Measurements from ENCODE around the gene SLC4A1. TPM values are rescaled to one million over a fixed set of nuclear protein-coding genes. Genes with fewer than 3 reads are reported as not detected.

Gene SLC4A1
- total RNA-seq, 1 experiment from 2014 or later, result not detected

DNA sequence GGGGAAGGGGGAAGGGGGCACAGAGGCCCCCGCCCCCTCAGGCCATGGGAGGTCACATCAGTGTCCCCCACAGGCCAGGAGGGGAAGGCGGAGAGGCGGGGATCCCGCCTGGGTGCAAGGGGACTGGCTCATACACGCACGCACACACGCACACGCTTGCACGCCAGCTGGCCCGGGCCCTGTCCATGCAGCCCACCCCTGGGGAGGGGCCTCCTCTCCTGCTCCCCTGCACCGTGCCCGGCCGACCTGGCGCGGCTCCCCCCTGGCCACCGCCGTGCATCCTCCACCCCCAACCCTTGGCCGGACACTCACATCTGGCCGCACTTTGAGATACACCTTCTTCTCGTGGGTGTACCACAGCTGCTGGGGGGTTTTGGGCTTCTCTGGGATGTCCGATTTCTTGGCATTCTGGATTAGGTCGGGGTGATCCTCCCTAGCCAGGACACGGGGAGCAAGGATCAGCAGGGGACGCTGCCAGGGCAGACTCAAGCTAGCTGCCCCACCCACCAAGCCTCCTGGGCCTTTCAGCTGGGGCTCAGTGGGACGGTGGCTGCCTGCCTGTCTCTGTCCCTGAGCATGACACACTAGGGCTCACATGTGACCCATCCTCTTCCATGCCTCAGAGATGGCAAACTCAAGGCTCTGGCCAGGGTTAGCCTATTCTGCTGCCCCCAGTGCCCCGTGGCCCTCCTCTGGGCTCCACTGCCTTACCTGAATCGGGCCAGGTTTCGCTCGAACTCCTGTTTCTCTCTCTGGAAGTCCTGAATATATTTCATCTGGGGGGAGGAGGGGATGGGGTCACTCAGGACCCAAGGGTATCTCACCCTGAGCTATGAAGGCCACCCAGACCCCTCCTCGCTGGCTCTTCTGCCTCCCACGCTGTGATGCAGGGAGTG, 55.2 kb downstream of the SLC4A1 start (continued):
- TF ChIP-seq, protein P1, sequence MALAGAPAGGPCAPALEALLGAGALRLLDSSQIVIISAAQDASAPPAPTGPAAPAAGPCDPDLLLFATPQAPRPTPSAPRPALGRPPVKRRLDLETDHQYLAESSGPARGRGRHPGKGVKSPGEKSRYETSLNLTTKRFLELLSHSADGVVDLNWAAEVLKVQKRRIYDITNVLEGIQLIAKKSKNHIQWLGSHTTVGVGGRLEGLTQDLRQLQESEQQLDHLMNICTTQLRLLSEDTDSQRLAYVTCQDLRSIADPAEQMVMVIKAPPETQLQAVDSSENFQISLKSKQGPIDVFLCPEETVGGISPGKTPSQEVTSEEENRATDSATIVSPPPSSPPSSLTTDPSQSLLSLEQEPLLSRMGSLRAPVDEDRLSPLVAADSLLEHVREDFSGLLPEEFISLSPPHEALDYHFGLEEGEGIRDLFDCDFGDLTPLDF (CRISPR knock-in tag; IDR thresholded peaks at IDR 0.05), result no peak
- TF ChIP-seq FOXP1 (CRISPR knock-in tag; IDR thresholded peaks at IDR 0.05; ENCODE audit: borderline replicate concordance) (no peak), ZNF396 (CRISPR knock-in tag; IDR thresholded peaks at IDR 0.05; ENCODE audit: borderline replicate concordance) (no peak), HMGA2 (CRISPR knock-in tag; IDR thresholded peaks at IDR 0.05) (no peak), IRF2 (CRISPR knock-in tag; IDR thresholded peaks at IDR 0.05; ENCODE audit: borderline replicate concordance, low read depth) (no peak), ZNF219 (CRISPR knock-in tag; IDR thresholded peaks at IDR 0.05; ENCODE audit: borderline replicate concordance) (no peak), TEAD4 (CRISPR knock-in tag; IDR thresholded peaks at IDR 0.05) (no peak), ETV6 (CRISPR knock-in tag; IDR thresholded peaks at IDR 0.05) (no peak)
- TF ChIP-seq, protein P2, sequence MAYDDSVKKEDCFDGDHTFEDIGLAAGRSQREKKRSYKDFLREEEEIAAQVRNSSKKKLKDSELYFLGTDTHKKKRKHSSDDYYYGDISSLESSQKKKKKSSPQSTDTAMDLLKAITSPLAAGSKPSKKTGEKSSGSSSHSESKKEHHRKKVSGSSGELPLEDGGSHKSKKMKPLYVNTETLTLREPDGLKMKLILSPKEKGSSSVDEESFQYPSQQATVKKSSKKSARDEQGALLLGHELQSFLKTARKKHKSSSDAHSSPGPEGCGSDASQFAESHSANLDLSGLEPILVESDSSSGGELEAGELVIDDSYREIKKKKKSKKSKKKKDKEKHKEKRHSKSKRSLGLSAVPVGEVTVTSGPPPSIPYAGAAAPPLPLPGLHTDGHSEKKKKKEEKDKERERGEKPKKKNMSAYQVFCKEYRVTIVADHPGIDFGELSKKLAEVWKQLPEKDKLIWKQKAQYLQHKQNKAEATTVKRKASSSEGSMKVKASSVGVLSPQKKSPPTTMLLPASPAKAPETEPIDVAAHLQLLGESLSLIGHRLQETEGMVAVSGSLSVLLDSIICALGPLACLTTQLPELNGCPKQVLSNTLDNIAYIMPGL (CRISPR knock-in tag; IDR thresholded peaks at IDR 0.05), result no peak
- TF ChIP-seq, protein P3, sequence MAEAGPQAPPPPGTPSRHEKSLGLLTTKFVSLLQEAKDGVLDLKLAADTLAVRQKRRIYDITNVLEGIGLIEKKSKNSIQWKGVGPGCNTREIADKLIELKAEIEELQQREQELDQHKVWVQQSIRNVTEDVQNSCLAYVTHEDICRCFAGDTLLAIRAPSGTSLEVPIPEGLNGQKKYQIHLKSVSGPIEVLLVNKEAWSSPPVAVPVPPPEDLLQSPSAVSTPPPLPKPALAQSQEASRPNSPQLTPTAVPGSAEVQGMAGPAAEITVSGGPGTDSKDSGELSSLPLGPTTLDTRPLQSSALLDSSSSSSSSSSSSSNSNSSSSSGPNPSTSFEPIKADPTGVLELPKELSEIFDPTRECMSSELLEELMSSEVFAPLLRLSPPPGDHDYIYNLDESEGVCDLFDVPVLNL (CRISPR knock-in tag; IDR thresholded peaks at IDR 0.05; ENCODE audit: borderline replicate concordance, low read depth), result no peak

DNA sequence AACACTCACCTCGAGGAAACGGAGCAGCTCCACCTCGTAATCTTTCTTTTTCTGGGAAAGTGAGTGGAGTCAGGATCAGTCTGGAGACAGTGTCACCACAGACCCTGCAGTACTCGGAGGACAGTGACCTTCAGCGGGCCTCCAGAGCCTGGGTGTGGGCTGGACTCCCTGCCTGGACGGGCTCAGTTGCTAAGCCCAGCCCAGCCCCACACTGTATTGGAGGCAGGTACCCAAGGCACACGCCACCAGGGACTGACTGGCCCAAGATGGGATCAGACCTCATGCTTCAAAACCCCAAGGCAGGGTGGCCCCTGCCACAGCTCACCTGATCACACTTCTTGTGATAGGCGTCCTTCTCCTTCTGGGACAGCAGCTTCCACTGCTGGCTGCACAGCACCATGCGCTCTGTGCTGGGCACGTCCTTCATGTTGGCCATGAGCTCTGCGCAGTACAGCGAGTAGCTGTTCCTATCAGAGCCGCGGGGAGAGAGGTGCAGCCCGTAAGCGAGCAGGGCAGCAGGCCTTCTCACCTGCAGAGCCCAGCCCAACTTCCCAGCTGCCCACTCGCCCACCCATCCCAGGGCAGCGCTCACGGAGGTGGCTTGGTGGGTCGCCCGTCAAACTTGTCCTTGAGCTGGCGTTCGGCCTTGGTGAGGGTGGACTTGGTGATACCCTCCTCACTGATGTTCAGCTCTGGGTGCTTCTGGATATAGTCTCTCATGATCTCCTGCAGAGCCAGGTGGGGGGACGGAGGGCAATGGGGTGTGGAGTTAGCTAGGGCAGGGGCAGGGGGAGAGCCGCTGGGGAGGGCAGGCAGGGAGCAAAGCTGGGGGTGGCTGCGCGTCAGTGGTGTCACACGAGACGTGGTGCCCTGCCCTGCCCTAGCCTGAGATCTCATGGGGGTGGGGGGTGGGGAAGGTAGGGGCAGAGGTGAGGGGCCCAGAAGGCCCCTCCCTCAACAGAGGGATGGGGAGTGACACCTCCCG, 56.4 kb downstream of the SLC4A1 start:
- POLR2A ChIA-PET, result interaction anchor here (0.6 to 2.6 kb wide), 3 partner anchors 10 to 48 kb away, joined by 3 to 13 read pairs (median 3); no protein-coding TSS in a partner anchor
- TF ChIP-seq, protein P4, sequence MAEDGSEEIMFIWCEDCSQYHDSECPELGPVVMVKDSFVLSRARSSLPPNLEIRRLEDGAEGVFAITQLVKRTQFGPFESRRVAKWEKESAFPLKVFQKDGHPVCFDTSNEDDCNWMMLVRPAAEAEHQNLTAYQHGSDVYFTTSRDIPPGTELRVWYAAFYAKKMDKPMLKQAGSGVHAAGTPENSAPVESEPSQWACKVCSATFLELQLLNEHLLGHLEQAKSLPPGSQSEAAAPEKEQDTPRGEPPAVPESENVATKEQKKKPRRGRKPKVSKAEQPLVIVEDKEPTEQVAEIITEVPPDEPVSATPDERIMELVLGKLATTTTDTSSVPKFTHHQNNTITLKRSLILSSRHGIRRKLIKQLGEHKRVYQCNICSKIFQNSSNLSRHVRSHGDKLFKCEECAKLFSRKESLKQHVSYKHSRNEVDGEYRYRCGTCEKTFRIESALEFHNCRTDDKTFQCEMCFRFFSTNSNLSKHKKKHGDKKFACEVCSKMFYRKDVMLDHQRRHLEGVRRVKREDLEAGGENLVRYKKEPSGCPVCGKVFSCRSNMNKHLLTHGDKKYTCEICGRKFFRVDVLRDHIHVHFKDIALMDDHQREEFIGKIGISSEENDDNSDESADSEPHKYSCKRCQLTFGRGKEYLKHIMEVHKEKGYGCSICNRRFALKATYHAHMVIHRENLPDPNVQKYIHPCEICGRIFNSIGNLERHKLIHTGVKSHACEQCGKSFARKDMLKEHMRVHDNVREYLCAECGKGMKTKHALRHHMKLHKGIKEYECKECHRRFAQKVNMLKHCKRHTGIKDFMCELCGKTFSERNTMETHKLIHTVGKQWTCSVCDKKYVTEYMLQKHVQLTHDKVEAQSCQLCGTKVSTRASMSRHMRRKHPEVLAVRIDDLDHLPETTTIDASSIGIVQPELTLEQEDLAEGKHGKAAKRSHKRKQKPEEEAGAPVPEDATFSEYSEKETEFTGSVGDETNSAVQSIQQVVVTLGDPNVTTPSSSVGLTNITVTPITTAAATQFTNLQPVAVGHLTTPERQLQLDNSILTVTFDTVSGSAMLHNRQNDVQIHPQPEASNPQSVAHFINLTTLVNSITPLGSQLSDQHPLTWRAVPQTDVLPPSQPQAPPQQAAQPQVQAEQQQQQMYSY (CRISPR knock-in tag; IDR thresholded peaks at IDR 0.05), result no peak
- 0 out of 2 replicates have a peak, but pooled peaks have one; percentile 26 for TF ChIP-seq FOXP1 (CRISPR knock-in tag; IDR thresholded peaks at IDR 0.05; ENCODE audit: borderline replicate concordance)
- CTCF ChIA-PET, result interaction anchor here (0.7 to 3.9 kb wide), 25 partner anchors 8 to 164 kb away, joined by 3 to 77 read pairs (median 12); partner anchors contain the start of genes ASB16, ATXN7L3, FAM171A2 and GRN
- Mint-ChIP-seq H3K27ac (no peak overlapping the region), H3K4me1 (peaks cover 13% of the 10 kb centered on the region), H3K36me3 (peaks cover 60% of the 10 kb centered on the region), H3K9me3 (no peaks in the 10 kb centered on the region), H3K27me3 (ENCODE audit: low read depth) (no peaks in the 10 kb centered on the region), H3K4me3 (no peak overlapping the region)
- no peak for ATAC-seq
- DNase-seq (ENCODE audit: low spot score), result no peak
